Central memory CD8-positive, alpha-beta T cell (primary cell): ENCODE results near the gene HOXA5.

ENCODE experiments used
- ATAC-seq: fragments of 150-1000 bp; cut with Tn5 transposase; replicated peaks from 2 replicates; pipeline ENCODE4 v1.10.0; 2022; ENCODE audit warnings: mild to moderate bottlenecking, moderate FRiP score, moderate number of reproducible peaks; ENCODE audit not compliant: poor library complexity, severe bottlenecking; ENCODE audit errors: extremely low read depth
- DNase-seq, 2 donors: peaks; one replicate each; pipeline ENCODE4 v3.0.0; 2021; ENCODE audit warnings: low spot score in 2 of 2
- H3K27ac Mint-ChIP-seq: one replicate; pipeline ENCODE4 v1.8.0; 2022; ENCODE audit warnings: low read depth, mild to moderate bottlenecking, moderate library complexity, mixed read lengths
- H3K27me3 Mint-ChIP-seq: one replicate; pipeline ENCODE4 v1.8.0; 2022; ENCODE audit warnings: mixed read lengths
- H3K36me3 Mint-ChIP-seq: one replicate; pipeline ENCODE4 v1.8.0; 2022; ENCODE audit warnings: mild to moderate bottlenecking, moderate library complexity, mixed read lengths; ENCODE audit not compliant: insufficient read depth
- H3K4me1 Mint-ChIP-seq: one replicate; pipeline ENCODE4 v1.8.0; 2022; ENCODE audit warnings: mixed read lengths
- H3K4me3 Mint-ChIP-seq: one replicate; pipeline ENCODE4 v1.8.0; 2022; ENCODE audit warnings: mild to moderate bottlenecking, moderate library complexity, mixed read lengths
- H3K9me3 Mint-ChIP-seq: one replicate; pipeline ENCODE4 v1.8.0; 2022; ENCODE audit warnings: mixed read lengths

The HOXA5 gene

GRCh38 chr7:27105301-27106031 is 38.0 kb downstream of the HOXA5 start:
- Mint-ChIP-seq H3K36me3 (peaks cover 4% of the 10 kb centered on the region), H3K4me3 (no peak overlapping the region), H3K9me3 (no peaks in the 10 kb centered on the region), H3K4me1 (peaks cover 23% of the 10 kb centered on the region), H3K27ac (no peak overlapping the region), H3K27me3 (peaks cover 43% of the 10 kb centered on the region)
- no peak for DNase-seq
- no peak for ATAC-seq

GRCh38 chr7:27104341-27105058 is 39.0 kb downstream of the HOXA5 start:
- Mint-ChIP-seq H3K4me1 (peaks cover 23% of the 10 kb centered on the region), H3K9me3 (no peaks in the 10 kb centered on the region), H3K27ac (no peak overlapping the region), H3K27me3 (peaks cover 53% of the 10 kb centered on the region), H3K36me3 (peaks cover 7% of the 10 kb centered on the region), H3K4me3 (no peak overlapping the region)
- ATAC-seq: no peak
- no peak for DNase-seq

GRCh38 chr7:27103489-27104226 is 39.8 kb downstream of the HOXA5 start:
- DNase-seq (no peak), ATAC-seq (no peak)
- H3K27me3 Mint-ChIP-seq: peaks cover 61% of the 10 kb centered on the region
- peaks cover 7% of the 10 kb centered on the region for H3K36me3 Mint-ChIP-seq
- peaks cover 23% of the 10 kb centered on the region for H3K4me1 Mint-ChIP-seq
- no peak overlapping the region for H3K27ac Mint-ChIP-seq
- peak overlapping the region; percentile 9 for H3K4me3 Mint-ChIP-seq
- H3K9me3 Mint-ChIP-seq: no peaks in the 10 kb centered on the region

- peak within 1 kb of the TSS; percentile 9 for H3K4me3 Mint-ChIP-seq
- ATAC-seq: no peak
These were observed 40.7 kb downstream of the HOXA5 start, which contains the start of gene HOXA2 for GRCh38 chr7:27102581-27103442. Gene HOXA2 (minus strand): TSS chr7:27102683. CDS start chr7:27102500, 183 bp downstream.

GRCh38 chr7:27101957-27102580 is 41.4 kb downstream of the HOXA5 start:
- Mint-ChIP-seq H3K27ac (no peak overlapping the region), H3K4me3 (no peak overlapping the region), H3K4me1 (peaks cover 33% of the 10 kb centered on the region), H3K9me3 (no peaks in the 10 kb centered on the region), H3K36me3 (peaks cover 9% of the 10 kb centered on the region), H3K27me3 (peaks cover 63% of the 10 kb centered on the region)
- no peak for DNase-seq
- ATAC-seq: no peak

More at GRCh38 chr7:27102581-27103442, 40.7 kb downstream of the HOXA5 start, which contains the start of gene HOXA2:
- no peak for DNase-seq
- Mint-ChIP-seq H3K4me1 (peaks cover 25% of the 10 kb centered on the region), H3K9me3 (no peaks in the 10 kb centered on the region), H3K36me3 (peaks cover 9% of the 10 kb centered on the region), H3K27ac (no peak within 1 kb of the TSS), H3K27me3 (peaks cover 63% of the 10 kb centered on the region)

- H3K4me3 Mint-ChIP-seq: no peak overlapping the region
- H3K27ac Mint-ChIP-seq: no peak overlapping the region
- ATAC-seq (no peak), DNase-seq (no peak)
- H3K27me3 Mint-ChIP-seq: peaks cover 63% of the 10 kb centered on the region
- peaks cover 36% of the 10 kb centered on the region for H3K4me1 Mint-ChIP-seq
- H3K36me3 Mint-ChIP-seq: peaks cover 9% of the 10 kb centered on the region
- H3K9me3 Mint-ChIP-seq: no peaks in the 10 kb centered on the region
These were observed 42.1 kb downstream of the HOXA5 start for GRCh38 chr7:27101171-27101956.

GRCh38 chr7:27100694-27101170 is 42.7 kb downstream of the HOXA5 start:
- Mint-ChIP-seq H3K4me1 (peaks cover 36% of the 10 kb centered on the region), H3K27ac (no peak overlapping the region), H3K27me3 (peaks cover 63% of the 10 kb centered on the region), H3K9me3 (no peaks in the 10 kb centered on the region), H3K36me3 (peaks cover 11% of the 10 kb centered on the region), H3K4me3 (no peak overlapping the region)
- DNase-seq: no peak
- no peak for ATAC-seq

GRCh38 chr7:27099453-27100370 is 43.8 kb downstream of the HOXA5 start:
- peaks cover 46% of the 10 kb centered on the region for H3K4me1 Mint-ChIP-seq
- H3K4me3 Mint-ChIP-seq: no peak overlapping the region
- no peak overlapping the region for H3K27ac Mint-ChIP-seq
- H3K27me3 Mint-ChIP-seq: peaks cover 72% of the 10 kb centered on the region
- peaks cover 16% of the 10 kb centered on the region for H3K36me3 Mint-ChIP-seq
- no peak for DNase-seq
- no peaks in the 10 kb centered on the region for H3K9me3 Mint-ChIP-seq
- no peak for ATAC-seq

GRCh38 chr7:27098578-27099451 is 44.7 kb downstream of the HOXA5 start:
- Mint-ChIP-seq H3K27ac (no peak overlapping the region), H3K4me3 (peak overlapping the region; percentile 12), H3K4me1 (peaks cover 52% of the 10 kb centered on the region), H3K36me3 (peaks cover 18% of the 10 kb centered on the region), H3K27me3 (peaks cover 72% of the 10 kb centered on the region), H3K9me3 (no peaks in the 10 kb centered on the region)
- ATAC-seq (no peak), DNase-seq (no peak)
